C1 segment of cervical spinal cord (tissue), 14 donors: ENCODE measurements around the gene OR2T6.
A peak's percentile ranks its signal among the peaks of the same experiment; 100 is the strongest.
"Not testable (repeated sequence)": the region's sequence is repeated elsewhere in the genome, so short reads cannot be mapped to it uniquely, and the experiment has no call there.

Experiments used
- DNase-seq, 14 donors: peaks; one replicate each; lab custom pipeline; 2025; lab: John Stamatoyannopoulos, UW

OR2T6 gene, protein sequence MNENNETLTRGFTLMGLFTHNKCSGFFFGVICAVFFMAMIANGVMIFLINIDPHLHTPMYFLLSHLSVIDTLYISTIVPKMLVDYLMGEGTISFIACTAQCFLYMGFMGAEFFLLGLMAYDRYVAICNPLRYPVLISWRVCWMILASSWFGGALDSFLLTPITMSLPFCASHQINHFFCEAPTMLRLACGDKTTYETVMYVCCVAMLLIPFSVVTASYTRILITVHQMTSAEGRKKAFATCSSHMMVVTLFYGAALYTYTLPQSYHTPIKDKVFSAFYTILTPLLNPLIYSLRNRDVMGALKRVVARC

DNA sequence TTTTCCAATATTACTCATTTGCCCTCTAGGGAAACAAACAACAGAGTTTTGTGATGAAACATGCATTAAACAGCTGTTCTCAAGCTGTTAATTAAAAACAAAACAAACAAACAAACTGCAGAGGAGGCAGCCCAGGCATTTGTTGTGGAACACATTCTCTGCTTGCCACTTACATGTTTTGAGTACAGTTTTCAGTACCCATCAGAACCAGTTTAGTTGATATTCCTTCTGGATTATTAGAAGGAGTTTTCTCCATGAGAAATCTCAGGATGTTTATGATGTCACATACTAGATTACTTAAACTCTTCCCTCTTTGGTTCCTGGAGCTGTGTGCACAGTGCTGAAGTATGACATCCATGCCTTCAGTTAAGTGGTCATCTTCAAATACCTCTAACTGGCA lies at the start of gene OR2T6:
OR2T6 (plus strand) TSS at position 301 of the 400 bp plus-strand sequence. CDS start 11,863 bp downstream, outside the sequence.
- no peak for DNase-seq

DNA sequence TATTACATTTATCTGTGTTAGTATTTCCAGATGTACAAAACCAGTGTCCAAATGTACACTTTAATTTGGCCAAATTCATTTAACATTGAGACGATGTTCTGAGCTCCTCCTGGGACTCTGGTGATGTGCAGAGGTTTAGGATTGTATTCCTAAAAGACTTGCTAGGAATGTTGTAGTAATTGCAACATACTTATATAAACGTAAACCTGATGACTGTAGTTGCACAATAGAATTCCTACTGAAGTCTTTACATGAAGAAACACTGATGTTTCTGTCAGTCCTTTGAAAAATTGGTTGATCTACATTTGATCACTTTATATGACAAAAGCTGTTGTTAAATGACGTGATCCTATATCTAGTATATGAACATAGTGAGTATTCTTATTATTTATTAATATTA lies 32.1 kb upstream of the OR2T6 start:
- no peak for DNase-seq

DNA sequence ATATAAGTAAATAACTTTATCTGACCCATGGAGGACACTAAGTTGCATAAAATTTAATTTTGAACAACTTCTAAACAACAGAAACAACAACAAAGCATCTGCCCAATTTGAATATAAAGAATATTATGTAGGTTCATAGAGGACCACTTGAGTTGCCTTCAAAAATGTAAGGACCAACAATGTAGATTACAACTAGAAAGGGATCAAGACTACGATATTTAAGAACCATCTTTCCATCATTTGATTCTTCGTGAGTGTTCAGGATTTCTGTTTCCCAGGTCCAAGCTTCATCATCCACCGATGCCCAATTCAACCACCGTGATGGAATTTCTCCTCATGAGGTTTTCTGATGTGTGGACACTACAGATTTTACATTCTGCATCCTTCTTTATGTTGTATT lies 27.1 kb upstream of the OR2T6 start, which contains the start of gene OR14C36:
OR14C36 (plus strand) TSS at position 301 of the 400 bp plus-strand sequence; CDS start at position 301, 0 bp downstream.
- no peak for DNase-seq

DNA sequence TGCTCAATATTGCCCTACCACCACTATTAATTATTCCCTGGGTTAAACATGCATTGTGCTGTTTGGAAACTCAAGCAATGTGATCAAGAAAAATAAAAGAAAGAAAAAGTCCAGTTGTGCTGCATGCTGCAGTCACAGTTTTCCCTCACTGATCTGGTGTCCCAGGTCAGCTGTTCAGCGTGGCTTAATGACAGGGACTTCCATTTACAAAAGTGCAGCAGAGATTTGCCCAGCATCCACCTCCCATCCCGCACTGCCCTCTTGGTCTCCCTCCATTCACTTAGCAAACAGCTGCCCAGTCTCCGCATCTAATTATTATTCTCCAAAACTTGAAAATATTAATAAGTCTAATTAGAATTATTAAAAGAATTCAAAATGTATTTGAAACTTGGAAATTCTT lies 16.1 kb upstream of the OR2T6 start:
- DNase-seq: peak in 1 of 14 donors; percentile 8

DNA sequence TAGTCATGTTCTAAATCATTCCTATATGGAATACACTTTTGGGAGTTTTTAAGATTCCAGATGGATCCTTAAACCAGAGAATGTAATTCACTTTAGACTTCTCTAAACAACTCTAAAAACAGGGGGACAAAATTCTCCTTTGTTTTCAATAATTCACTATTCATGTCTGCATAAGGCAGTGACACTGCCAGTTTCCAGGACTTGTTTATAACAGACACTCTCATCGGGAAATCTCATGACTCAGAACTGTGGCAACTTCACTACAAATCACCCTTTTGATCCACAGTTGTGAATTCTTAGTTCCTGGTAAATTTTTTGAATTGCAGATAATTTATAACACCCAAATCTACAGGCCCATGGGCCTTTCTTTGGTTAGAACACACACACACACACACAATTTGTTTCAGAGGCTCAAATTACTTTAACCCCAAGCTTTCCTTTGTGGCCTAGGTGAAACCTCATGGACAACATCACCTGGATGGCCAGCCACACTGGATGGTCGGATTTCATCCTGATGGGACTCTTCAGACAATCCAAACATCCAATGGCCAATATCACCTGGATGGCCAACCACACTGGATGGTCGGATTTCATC lies 14.3 kb upstream of the OR2T6 start, which contains the start of gene OR2T4:
OR2T4 (plus strand) TSS at position 545 of the 595 bp plus-strand sequence; CDS start at position 545, 0 bp downstream.
- peak in 3 of 14 donors; percentile 21 to 56 (median 39) for DNase-seq

DNA sequence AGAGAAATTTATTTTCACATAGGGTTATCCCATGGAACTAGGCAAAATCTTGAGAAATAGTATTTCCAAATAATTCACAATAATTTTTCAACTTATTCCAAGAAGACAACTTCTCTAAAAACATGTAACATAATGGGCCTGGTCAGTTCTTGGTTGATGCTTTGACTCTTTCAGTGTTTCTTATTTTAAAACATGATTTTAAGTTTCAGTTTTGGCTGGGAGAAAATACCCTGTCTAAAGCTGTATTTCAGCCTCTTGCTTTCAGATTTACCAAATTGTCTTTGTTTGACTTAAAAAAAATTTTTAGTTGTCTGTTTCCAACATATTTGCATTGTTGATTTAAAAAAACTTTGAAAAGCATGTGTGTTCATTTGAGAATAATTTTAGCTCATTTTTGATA lies 8.9 kb upstream of the OR2T6 start:
- no peak for DNase-seq

DNA sequence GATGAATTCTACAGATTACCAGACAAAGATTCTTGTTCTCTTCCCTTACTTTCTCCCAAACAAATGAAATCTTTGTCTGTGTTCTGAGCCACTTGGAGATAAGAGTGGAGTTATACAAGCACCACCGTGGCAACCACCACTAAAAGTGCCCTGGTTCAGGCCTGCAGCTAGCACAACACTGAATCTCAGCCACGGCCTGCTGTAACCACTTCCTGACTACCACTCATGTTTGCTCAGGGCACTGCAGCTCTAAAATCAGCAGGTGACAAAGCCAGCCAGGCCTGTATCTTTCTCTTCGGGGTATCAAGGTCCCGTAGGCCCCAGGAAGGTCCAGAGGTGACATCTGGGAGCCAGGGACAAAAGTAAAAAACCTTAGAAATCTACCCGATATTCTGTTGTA lies 3.2 kb upstream of the OR2T6 start:
- no peak for DNase-seq

DNA sequence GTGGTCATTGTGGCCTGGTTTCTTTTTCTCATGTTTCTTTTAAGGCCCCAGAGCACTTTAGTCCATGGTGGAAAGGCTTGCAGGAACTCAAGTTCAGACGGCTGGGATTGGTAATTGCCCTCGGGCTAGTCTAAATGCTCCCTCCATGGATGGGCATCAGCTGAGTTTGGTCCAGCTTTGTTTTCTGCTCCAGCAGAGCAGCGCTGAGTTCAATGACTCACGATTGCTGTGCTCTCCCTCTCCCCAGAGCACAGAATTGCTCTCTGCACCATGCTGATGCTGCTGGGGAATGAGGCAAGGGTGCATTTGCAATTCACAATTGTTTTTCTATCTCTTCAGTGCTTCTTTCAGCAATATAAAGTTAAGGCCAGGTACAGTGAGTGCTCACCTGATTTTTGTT lies 1.8 kb upstream of the OR2T6 start:
- no peak for DNase-seq

DNA sequence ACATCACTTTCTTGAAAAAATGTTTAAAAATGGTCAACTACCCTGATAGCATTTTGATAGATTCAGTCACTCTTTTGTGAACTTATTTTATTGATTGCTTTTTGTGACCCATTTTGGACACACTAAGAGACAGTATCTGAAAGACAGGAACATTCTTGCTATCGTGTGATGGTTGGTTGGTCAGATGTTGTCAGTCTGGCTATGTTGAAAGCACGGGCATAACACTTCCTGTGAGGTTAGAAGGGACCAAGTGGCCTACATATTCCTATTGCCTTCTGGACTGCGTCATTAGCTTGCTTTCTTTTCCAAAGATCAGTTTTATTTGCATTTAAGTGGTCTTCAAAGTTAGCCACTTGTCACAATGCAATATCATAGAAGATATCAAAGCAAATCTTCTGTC lies 1.4 kb downstream of the OR2T6 start:
- DNase-seq: no peak

DNA sequence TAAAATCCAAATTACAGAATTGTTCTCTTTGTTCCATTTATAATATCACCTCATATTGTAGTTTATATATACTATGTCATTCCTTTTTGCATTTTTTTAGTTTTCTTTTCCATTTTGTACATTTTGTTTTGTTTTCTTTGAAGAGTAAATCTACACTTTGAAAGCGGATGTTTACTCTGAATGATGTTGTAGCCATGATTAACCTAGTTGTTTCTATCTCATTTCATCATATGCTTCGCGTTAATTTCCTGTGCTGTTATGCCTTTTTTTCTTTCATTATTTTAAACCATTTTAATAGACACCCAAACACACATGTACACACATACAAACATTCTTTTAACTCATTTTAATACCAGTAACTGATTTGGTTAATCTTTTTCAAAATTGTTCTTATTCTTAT lies 5.3 kb downstream of the OR2T6 start:
- no peak for DNase-seq

DNA sequence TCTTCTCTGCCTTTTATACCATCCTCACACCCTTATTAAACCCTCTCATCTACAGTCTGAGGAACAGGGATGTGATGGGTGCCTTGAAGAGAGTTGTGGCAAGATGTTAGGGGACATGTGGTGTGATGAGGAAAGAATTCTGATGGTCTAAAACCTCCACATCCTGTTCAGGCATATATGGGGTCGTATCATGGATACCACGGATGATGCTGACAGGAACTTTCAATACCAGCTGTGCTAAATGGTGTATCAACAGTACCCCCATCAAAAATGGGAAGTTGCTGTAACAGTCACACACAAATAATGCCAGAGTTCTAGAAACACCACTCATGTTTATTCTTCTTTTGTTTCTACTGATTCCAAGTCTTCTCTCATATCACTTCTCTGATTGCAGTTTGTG lies 12.9 kb downstream of the OR2T6 start:
- no peak for DNase-seq

DNA sequence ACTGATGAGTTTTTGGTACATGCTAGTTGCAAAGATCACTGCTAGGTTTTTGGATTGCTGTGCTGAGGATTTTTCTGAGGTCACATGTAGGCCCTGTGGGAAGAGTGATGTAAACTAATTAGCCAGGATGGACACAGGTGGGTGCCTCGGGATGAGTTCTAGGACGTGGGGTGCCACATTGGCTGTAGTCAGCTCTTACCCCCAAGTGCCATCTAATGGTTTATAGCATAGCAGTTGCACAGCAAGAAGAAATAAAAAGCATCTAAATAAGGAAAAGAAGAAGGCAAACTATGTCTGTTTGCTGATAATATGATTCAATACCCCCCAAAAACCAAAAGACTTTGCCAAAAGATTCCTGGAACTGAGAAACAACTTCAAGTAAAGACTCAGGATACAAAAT lies 17.5 kb downstream of the OR2T6 start:
- DNase-seq: peak in 1 of 14 donors; percentile 1

DNA sequence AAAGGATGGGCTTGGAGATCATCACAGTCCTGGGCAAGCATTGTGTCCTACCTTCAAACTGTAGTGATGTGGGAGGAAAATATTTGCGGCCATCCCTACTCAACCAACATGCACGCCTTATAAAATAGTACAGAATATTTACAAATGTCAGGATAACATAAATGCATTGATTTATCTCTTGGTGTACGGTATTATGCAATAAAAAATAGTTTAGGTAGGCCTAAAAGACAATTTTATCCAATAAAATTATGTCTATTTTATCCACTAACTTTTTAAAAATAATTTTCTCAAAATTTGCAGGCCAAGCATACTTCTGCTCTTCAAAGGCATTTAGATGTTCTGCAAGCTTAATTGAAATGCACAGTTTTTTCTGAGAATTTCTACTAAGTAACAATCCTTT lies 27.2 kb downstream of the OR2T6 start, which contains the start of gene OR2T1:
OR2T1 (plus strand) TSS at position 301 of the 400 bp plus-strand sequence. CDS start 3,100 bp downstream, outside the sequence.
- DNase-seq: no peak

DNA sequence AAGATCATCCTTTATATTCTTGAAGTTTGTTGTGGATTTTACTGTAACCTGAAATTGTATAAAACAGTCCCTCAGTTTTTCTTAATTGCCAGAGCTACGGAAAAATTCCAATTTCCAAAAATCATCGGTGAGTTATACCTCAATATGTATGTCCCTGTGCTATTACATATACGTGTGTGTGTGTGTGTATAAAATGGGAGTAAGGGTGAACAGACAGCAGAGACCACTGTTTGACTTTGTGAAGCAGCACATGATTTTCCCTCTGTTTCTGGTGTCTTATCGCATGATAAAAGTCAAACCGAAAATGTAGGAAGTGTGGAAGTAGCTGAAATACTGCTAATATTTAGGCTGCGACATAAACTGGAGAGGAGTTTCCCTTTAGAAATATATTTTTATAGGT lies 28.5 kb downstream of the OR2T6 start:
- no peak for DNase-seq

DNA sequence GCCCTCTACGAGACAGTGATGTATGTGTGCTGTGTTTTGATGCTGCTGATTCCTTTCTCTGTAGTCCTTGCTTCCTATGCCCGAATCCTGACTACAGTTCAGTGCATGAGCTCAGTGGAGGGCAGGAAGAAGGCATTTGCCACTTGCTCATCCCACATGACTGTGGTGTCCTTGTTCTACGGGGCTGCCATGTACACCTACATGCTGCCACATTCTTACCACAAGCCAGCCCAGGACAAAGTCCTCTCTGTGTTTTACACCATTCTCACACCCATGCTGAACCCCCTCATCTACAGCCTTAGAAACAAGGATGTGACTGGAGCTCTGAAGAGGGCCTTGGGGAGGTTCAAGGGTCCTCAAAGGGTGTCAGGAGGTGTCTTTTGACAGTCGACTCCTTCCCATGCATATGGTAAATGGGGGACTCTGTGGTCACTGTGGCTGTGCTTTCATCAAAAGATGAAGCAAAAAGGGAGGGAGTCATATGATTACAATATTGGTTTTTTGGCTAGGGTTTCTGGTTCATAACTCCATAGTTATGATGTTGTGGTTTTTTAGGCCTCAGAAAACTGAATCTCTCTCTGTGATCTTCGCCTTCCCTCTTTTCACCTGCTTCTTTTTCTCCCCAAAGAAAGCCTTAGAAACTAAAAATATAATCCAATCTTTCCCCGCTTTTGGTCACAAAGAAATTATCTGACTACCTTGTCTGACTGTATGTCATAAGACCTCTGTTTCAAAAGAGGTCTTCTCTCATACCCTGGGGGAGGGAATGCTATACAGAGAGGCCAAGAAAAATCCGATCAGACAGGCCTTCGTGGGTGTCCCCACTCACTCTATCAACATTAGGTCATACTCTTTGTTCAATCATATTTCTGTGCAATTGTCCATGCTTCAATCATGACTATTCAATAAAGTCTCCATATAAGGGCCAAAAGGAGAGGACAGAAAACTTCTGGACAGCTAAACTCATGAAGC lies 31.5 kb downstream of the OR2T6 start:
- DNase-seq: no peak

DNA sequence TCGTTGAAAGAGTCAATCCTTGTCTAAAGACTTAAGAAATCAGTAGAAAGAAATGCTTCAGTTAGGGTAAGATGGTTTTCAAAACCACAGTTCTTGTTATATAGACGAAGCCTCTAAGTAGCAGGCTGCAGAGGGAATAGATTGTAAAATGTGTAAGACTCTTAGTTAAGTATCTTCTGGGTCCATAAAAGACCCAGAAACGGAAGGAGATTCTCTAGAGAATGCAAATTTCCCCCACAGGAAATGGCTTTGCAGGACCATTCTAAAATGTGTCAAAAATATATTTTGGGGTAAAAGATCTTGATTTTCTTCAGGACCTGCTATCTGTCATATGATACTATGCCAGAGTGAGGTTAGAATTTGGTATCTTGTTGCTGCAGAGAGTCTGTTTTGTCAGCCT lies 40.7 kb downstream of the OR2T6 start:
- DNase-seq: no peak

DNA sequence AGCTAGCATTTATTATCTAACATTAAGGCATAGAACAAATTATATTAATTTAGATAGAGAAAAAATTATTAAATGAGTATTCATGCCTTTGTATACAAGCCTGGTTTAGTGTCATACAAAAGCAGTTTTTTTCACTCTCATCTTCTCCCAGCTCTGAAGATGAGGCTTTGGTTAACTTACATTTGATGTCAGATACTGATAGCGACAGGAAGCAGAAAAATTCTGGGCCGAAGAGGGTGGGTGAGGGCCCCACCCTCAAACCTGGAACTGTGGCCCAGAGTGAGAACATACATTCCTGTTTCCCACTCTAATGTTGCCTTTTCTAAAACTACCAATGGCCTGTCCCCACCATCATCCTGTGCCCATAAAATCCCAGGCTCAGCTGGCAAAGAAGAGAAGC lies 42.3 kb downstream of the OR2T6 start:
- DNase-seq: no peak

DNA sequence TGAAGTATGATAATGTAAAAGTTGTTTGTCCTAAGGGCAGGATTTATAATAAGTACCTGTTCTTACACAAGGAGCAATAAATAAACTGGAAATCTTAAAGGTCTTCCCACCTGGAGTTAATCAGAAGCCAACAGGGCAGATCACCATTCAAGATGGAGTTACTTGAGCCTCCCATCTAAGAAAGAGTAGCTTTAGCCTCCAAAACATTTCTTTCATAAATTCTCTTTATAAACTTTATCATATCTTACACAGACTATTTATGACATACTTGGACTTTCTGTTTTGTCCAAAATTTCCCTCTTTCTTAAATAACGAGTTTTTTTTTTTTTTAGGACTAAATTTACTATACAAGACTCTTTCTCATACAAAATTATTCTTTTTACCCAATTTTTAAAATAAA lies 45.8 kb downstream of the OR2T6 start:
- no peak for DNase-seq

DNA sequence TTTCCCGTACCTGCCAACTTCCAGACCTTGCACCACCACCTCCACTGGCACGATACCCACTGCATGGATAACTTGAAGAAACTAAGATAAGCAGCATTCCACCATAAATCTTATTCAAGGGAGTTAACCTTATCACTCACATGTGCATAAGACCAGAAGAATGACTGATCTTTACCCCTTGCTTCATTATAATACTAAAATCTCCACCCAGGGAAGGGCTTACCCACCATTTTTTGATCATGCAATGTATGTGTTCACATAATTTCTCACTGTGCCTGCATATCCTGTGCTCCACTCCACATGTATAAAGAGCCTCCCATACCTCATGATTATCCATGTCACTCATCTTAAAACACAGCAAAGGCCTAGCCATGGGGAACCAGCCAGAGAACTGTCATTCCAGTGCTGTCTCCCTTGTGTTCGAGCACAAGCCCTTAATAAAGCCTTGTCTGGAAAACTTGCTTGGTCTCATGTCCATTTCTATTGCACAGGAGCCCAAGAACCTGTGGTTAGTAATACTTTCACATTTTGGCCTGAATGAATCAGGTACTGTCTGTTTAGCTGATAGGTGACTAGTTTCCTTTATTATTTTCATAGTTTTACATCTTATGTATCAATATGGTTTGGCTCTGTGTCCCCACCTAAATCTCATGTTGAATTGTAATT lies 52.1 kb downstream of the OR2T6 start:
- DNase-seq: not testable (repeated sequence)

DNA sequence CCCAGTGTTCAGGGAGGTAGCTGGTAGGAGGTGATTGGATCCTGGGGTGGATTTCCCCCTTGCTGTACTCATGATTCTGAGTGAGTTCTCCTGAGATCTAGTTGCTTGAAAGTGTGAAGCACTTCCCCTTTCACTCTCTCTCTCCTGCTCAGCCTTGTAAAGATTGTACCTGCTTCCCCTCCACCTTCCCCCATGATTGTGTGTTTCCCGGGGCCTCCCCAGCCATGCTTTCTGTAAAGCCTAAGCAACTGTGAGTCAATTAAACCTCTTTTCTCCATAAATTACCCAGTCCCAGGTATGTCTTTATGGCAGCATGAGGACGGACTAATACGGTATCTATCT lies 52.6 kb downstream of the OR2T6 start:
- not testable (repeated sequence) for DNase-seq

DNA sequence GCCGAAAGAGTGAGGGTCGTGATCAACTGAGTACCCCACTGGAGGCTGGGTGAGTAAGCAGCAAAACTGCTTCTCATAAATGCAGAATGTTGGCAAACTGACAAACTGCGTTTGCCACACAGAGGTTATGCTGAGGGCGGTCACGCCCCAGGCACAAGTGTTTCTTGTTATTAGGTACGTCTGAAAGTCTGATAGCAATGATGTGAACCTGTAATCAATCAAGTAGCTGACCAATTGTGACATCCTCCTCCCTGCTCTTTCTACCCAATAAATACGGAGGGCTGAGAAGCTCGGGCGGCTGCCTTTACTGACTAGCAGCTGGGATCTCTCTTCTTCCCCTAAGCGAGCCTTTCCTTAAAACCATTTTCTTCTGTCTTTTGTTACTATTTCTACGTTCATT lies 56.1 kb downstream of the OR2T6 start:
- not testable (repeated sequence) for DNase-seq
